Gastrocnemius medialis (tissue), 4 donors: ENCODE results near the gene MAP3K9. TPM values are rescaled to one million over a fixed set of nuclear protein-coding genes. Genes with fewer than 3 reads are reported as not detected.

ENCODE experiments used
- ATAC-seq, 2 donors: fragments of 150-250 bp; one replicate each; pipeline ENCODE4 v1.9.1; 2016
- DNase-seq, 2 donors: peaks; one replicate each; pipeline ENCODE4 v3.0.0-alpha.2; 2019
- H3K27ac ChIP-seq, 4 donors: fragments of 200-600 bp; sonication (generic); 1 replicate in 1 of 4; 2 replicates in 3 of 4; pipeline ENCODE4 v1.5.1; 2016 to 2018; ENCODE audit warnings: mild to moderate bottlenecking in 2 of 4, moderate library complexity in 1 of 4
- H3K27me3 ChIP-seq, 3 donors: fragments of 200-600 bp; sonication (generic) in 2 of 3; 1 replicate in 1 of 3; 2 replicates in 2 of 3; pipeline versions ENCODE4 v1.5.1 to v1.6.0; 2016 to 2019; ENCODE audit warnings: mild to moderate bottlenecking in 1 of 3, moderate library complexity in 1 of 3
- H3K36me3 ChIP-seq, 2 donors: fragments of 200-600 bp; sonication (generic) in 1 of 2; one replicate each; pipeline ENCODE4 v1.5.1; 2017 to 2018
- H3K4me1 ChIP-seq, 2 donors: fragments of 200-600 bp; sonication (generic) in 1 of 2; one replicate each; pipeline ENCODE4 v1.5.1; 2016 to 2017; ENCODE audit warnings: mild to moderate bottlenecking in 2 of 2
- H3K4me3 ChIP-seq, 4 donors: fragments of 200-600 bp; sonication (generic) in 3 of 4; 1 replicate in 1 of 4; 2 replicates in 3 of 4; pipeline ENCODE4 v1.5.1; 2016 to 2019; ENCODE audit warnings: mild to moderate bottlenecking in 2 of 4
- H3K9me3 ChIP-seq, 3 donors: fragments of 200-600 bp; sonication (generic) in 2 of 3; 1 replicate in 1 of 3; 2 replicates in 2 of 3; pipeline ENCODE4 v1.5.1; 2016 to 2019
- POLR2A ChIP-seq, 2 donors: fragments of 450-650 bp; IDR thresholded peaks; one replicate each; pipeline ENCODE4 v1.6.1; 2017; ENCODE audit warnings: antibody characterized with exemption in 2 of 2, mild to moderate bottlenecking in 2 of 2, moderate library complexity in 2 of 2
- in situ Hi-C, 4 donors: fragments of 200-750 bp; cut with MboI; loops; one replicate each; pipeline versions ENCODE4 v1.15.0 to v1.8.0; 2017; ENCODE audit warnings: low sequenced_read_pairs in 4 of 4
- intact Hi-C: fragments of 100-400 bp; cut with DNase I; formaldehyde crosslinking; loops from one replicate; pipeline ENCODE4 v1.15.1; 2023; ENCODE audit warnings: low total_unique reads
- total RNA-seq, 4 donors: library from RNA; depleted of rRNA; stranded (reverse); fragments of >200 nt; gene quantifications; one replicate each; pipeline versions ENCODE4 v1.1.0 to v1.2.3, GENCODE V29; 2016
- TF ChIP-seq, protein P1 (sequence below), 5 experiments: fragments of 450-650 bp in 3 of 5; fragments of 200-600 bp in 2 of 5; sonication (generic) in 2 of 5; IDR thresholded peaks in 4 of 5; conservative IDR thresholded peaks in 1 of 5; 1 replicate in 4 of 5; 2 replicates in 1 of 5; pipeline ENCODE4 v1.5.1; 2016 to 2019; ENCODE audit warnings: antibody characterized with exemption in 5 of 5, mild to moderate bottlenecking in 3 of 5, moderate library complexity in 3 of 5

Gene MAP3K9
- total RNA-seq, 4 donors from 2014 or later, result 2.4 to 5.0 (median 2.5) TPM

DNA sequence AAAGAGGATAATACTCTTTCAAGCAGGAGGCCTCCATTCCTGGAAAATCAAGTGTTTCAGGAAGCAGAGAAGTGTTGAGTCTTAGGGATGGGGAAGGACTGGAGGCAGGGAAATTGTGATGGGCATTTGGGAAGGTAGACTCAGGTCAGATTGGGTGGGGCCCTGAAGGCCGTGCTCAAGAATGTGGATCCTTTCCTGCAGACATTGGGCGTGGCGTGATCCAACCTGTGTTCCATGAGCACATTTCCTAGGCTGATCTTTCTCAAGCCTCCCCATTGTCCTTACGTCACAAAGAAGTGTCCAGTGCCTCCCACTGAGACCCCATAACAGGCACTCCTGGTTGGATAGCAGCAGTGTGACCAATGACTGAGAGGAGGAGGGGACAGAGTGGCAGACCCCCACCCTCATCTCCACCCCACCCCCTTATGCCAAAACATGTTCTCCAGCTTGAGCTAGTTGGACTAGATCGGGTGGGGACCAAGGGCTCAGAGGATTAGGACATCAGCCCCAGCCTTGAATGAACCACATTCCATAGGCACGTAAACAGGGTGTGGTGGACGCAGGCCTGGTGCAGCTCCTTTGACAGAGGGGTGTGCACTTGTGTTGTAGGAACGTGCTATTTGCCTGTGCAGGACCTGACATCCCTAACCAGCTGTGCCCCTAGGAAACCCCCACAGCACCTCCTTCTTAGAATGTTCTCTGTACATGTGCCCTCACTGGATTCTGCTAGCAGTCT lies 90.8 kb downstream of the MAP3K9 start:
- Histone ChIP-seq H3K27ac (no peak overlapping the region), H3K36me3 (no peaks in the 10 kb centered on the region), H3K4me3 (no peak overlapping the region), H3K9me3 (no peaks in the 10 kb centered on the region), H3K27me3 (no peaks in the 10 kb centered on the region), H3K4me1 (peaks cover 12 to 14% of the 10 kb centered on the region in 2 donors)
- ATAC-seq (no peak), DNase-seq (no peak)
- in situ Hi-C loops (loop anchor here in 2 of 4 donors (10.0 to 25.0 kb wide), 2 partner anchors 94 to 906 kb away; no protein-coding TSS in a partner anchor), intact Hi-C loops (no loop called here)
- TF ChIP-seq, protein P1, sequence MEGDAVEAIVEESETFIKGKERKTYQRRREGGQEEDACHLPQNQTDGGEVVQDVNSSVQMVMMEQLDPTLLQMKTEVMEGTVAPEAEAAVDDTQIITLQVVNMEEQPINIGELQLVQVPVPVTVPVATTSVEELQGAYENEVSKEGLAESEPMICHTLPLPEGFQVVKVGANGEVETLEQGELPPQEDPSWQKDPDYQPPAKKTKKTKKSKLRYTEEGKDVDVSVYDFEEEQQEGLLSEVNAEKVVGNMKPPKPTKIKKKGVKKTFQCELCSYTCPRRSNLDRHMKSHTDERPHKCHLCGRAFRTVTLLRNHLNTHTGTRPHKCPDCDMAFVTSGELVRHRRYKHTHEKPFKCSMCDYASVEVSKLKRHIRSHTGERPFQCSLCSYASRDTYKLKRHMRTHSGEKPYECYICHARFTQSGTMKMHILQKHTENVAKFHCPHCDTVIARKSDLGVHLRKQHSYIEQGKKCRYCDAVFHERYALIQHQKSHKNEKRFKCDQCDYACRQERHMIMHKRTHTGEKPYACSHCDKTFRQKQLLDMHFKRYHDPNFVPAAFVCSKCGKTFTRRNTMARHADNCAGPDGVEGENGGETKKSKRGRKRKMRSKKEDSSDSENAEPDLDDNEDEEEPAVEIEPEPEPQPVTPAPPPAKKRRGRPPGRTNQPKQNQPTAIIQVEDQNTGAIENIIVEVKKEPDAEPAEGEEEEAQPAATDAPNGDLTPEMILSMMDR (IDR thresholded peaks at IDR 0.05 in 4 of 5, conservative IDR thresholded peaks at IDR 0.05 in 1 of 5), result no peak
- TF ChIP-seq POLR2A (IDR thresholded peaks at IDR 0.05), result no peak

GRCh38 chr14:70716958-70717357 lies 92.4 kb downstream of the MAP3K9 start:
- ATAC-seq, result no peak
- no peak for TF ChIP-seq POLR2A (IDR thresholded peaks at IDR 0.05)
- TF ChIP-seq, protein P1 (IDR thresholded peaks at IDR 0.05 in 4 of 5, conservative IDR thresholded peaks at IDR 0.05 in 1 of 5), result no peak
- DNase-seq, result no peak
- Histone ChIP-seq H3K9me3 (no peaks in the 10 kb centered on the region), H3K27me3 (no peaks in the 10 kb centered on the region), H3K27ac (no peak overlapping the region), H3K36me3 (no peaks in the 10 kb centered on the region), H3K4me1 (peaks cover 7 to 10% of the 10 kb centered on the region in 2 donors), H3K4me3 (no peak overlapping the region)
- in situ Hi-C loops, result loop anchor here in 2 of 4 donors (10.0 to 25.0 kb wide), 2 partner anchors 92 to 905 kb away; no protein-coding TSS in a partner anchor
- intact Hi-C loops, result no loop called here

- Histone ChIP-seq H3K27ac (no peak overlapping the region), H3K9me3 (no peaks in the 10 kb centered on the region), H3K4me1 (peaks cover 5 to 7% of the 10 kb centered on the region in 2 donors), H3K36me3 (no peaks in the 10 kb centered on the region), H3K27me3 (no peaks in the 10 kb centered on the region), H3K4me3 (no peak overlapping the region)
- ATAC-seq (no peak), DNase-seq (no peak)
- TF ChIP-seq POLR2A (IDR thresholded peaks at IDR 0.05), result no peak
- TF ChIP-seq, protein P1 (IDR thresholded peaks at IDR 0.05 in 4 of 5, conservative IDR thresholded peaks at IDR 0.05 in 1 of 5), result no peak
- intact Hi-C loops (no loop called here), in situ Hi-C loops (loop anchor here in 2 of 4 donors (10.0 to 25.0 kb wide), 2 partner anchors 92 to 904 kb away; no protein-coding TSS in a partner anchor)
Observed at GRCh38 chr14:70716483-70716882, 92.8 kb downstream of the MAP3K9 start.

- in situ Hi-C loops, result loop anchor here in 2 of 4 donors (5.0 to 25.0 kb wide), 3 partner anchors 89 to 902 kb away; no protein-coding TSS in a partner anchor
Observed at GRCh38 chr14:70714055-70714550, 95.2 kb downstream of the MAP3K9 start.

More at GRCh38 chr14:70714055-70714550, 95.2 kb downstream of the MAP3K9 start:
- H3K9me3 ChIP-seq, result no peaks in the 10 kb centered on the region
- H3K4me3 ChIP-seq, result no peak overlapping the region
- DNase-seq (no peak), ATAC-seq (peak in 1 of 2 donors; percentile 21)
- intact Hi-C loops, result loop anchor here (1.0 to 5.0 kb wide), 3 partner anchors 72 to 105 kb away; partner anchors contain the start of gene TTC9
- TF ChIP-seq, protein P1 (IDR thresholded peaks at IDR 0.05 in 4 of 5, conservative IDR thresholded peaks at IDR 0.05 in 1 of 5), result peak; percentile 46 to 64 (median 58)
- no peak for TF ChIP-seq POLR2A (IDR thresholded peaks at IDR 0.05)
- no peak overlapping the region for H3K27ac ChIP-seq
- H3K27me3 ChIP-seq, result no peaks in the 10 kb centered on the region
- no peaks in the 10 kb centered on the region for H3K4me1 ChIP-seq
- no peaks in the 10 kb centered on the region for H3K36me3 ChIP-seq
